GM23248 (cell line): ENCODE results near the gene IGF2BP3.

Source experiments
- EZH2 ChIP-seq: fragments of 200-600 bp; sonication (generic); IDR thresholded peaks from 2 replicates; pipeline ENCODE4 v1.6.1; 2018; ENCODE audit warnings: antibody characterized with exemption, mild to moderate bottlenecking; ENCODE audit not compliant: insufficient read depth, poor library complexity, severe bottlenecking
- EZH2phosphoT487 ChIP-seq: fragments of 200-600 bp; sonication (generic); IDR thresholded peaks from 2 replicates; pipeline ENCODE4 v1.6.1; 2018; ENCODE audit warnings: antibody characterized with exemption, moderate library complexity, mild to moderate bottlenecking, low read depth; ENCODE audit not compliant: insufficient read depth

- no peak for TF ChIP-seq EZH2
- no peak for TF ChIP-seq EZH2phosphoT487
Observed at GRCh38 chr7:23469150-23469960, 936 bp downstream of the IGF2BP3 start.
